Upper lobe of left lung (tissue), 4 donors: ENCODE results near the gene SPRR4.

Experiments
- EP300 ChIP-seq, 4 donors: sonication (generic); formaldehyde crosslinking; IDR thresholded peaks; one replicate each; pipeline ENCODE4 v1.5.1; 2017; ENCODE audit warnings: antibody characterized with exemption in 4 of 4, control low read depth in 2 of 4
- POLR2A ChIP-seq, 4 donors: fragments of 450-650 bp; IDR thresholded peaks; one replicate each; pipeline ENCODE4 v1.5.1; 2016 to 2017; ENCODE audit warnings: antibody characterized with exemption in 4 of 4, mild to moderate bottlenecking in 2 of 4
- POLR2AphosphoS5 ChIP-seq, 2 donors: sonication (generic); formaldehyde crosslinking; IDR thresholded peaks; one replicate each; pipeline ENCODE4 v1.5.1; 2017; ENCODE audit warnings: antibody characterized with exemption in 2 of 2
- TF ChIP-seq, protein P1 (sequence below), 6 experiments: fragments of 450-650 bp in 4 of 6; fragments of 200-600 bp in 2 of 6; sonication (generic) in 2 of 6; IDR thresholded peaks; one replicate each; pipeline ENCODE4 v1.5.1; 2016 to 2019; ENCODE audit warnings: antibody characterized with exemption in 6 of 6

DNA sequence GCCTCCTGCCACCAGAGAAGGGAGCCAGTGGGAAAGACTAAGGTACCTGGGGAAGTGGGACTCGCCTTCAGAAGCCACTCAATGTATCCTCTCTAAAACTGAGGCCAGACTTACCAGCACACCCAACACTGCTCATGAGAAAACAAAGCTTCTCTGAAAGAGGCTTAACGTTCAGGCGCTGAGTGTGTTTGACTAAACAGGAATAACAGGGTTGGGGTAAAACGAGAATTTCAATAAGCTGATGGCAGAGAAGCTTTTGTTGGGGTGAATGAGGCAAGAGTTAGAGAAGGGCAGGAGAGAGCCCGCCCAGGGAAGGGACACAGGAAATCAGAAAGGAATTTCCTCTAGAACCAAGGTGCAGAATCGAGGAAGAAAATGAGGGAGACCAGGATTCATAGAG, 29.4 kb downstream of the SPRR4 start:
- TF ChIP-seq, protein P1, sequence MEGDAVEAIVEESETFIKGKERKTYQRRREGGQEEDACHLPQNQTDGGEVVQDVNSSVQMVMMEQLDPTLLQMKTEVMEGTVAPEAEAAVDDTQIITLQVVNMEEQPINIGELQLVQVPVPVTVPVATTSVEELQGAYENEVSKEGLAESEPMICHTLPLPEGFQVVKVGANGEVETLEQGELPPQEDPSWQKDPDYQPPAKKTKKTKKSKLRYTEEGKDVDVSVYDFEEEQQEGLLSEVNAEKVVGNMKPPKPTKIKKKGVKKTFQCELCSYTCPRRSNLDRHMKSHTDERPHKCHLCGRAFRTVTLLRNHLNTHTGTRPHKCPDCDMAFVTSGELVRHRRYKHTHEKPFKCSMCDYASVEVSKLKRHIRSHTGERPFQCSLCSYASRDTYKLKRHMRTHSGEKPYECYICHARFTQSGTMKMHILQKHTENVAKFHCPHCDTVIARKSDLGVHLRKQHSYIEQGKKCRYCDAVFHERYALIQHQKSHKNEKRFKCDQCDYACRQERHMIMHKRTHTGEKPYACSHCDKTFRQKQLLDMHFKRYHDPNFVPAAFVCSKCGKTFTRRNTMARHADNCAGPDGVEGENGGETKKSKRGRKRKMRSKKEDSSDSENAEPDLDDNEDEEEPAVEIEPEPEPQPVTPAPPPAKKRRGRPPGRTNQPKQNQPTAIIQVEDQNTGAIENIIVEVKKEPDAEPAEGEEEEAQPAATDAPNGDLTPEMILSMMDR (IDR thresholded peaks at IDR 0.05) = no peak
- TF ChIP-seq POLR2A (IDR thresholded peaks at IDR 0.05) = no peak
- TF ChIP-seq POLR2AphosphoS5 (IDR thresholded peaks at IDR 0.05) = no peak
- TF ChIP-seq EP300 (IDR thresholded peaks at IDR 0.05) = no peak
